C4-2B (cell line): ENCODE data around the gene PRMT3.

Source experiments
- H3K27ac ChIP-seq: fragments of 450-650 bp; 2 replicates; pipeline ENCODE4 v1.5.1; 2017
- ZFX ChIP-seq: fragments of 450-650 bp; IDR thresholded peaks from 2 replicates; pipeline ENCODE4 v1.6.1; 2017
- TF ChIP-seq, protein P1 (sequence below): fragments of 450-650 bp; conservative IDR thresholded peaks from 2 replicates; pipeline ENCODE4 v1.5.1; 2017; ENCODE audit warnings: mild to moderate bottlenecking

PRMT3 gene

DNA sequence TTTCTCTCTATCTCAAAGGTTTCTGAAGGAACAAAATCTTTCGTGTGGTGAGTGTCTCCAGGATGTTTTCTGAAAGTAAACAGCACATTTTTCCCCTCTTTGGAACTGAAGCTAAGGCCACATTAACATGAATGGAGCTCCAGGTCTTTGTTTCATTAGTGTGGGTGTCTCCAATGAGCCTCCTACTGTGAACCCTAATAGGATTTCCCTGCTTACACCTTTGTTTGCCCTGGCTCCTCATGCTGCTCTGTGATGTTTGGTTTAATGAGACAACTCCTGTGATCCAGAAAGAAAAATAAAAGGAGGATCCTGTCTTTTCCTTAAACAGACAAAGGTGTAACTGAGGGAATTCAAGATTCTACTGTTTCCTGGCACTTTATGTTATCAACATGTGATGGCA, 135.0 kb downstream of the PRMT3 start:
- no peak overlapping the region for H3K27ac ChIP-seq
- TF ChIP-seq ZFX = no peak
- TF ChIP-seq, protein P1, sequence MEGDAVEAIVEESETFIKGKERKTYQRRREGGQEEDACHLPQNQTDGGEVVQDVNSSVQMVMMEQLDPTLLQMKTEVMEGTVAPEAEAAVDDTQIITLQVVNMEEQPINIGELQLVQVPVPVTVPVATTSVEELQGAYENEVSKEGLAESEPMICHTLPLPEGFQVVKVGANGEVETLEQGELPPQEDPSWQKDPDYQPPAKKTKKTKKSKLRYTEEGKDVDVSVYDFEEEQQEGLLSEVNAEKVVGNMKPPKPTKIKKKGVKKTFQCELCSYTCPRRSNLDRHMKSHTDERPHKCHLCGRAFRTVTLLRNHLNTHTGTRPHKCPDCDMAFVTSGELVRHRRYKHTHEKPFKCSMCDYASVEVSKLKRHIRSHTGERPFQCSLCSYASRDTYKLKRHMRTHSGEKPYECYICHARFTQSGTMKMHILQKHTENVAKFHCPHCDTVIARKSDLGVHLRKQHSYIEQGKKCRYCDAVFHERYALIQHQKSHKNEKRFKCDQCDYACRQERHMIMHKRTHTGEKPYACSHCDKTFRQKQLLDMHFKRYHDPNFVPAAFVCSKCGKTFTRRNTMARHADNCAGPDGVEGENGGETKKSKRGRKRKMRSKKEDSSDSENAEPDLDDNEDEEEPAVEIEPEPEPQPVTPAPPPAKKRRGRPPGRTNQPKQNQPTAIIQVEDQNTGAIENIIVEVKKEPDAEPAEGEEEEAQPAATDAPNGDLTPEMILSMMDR = no peak

DNA sequence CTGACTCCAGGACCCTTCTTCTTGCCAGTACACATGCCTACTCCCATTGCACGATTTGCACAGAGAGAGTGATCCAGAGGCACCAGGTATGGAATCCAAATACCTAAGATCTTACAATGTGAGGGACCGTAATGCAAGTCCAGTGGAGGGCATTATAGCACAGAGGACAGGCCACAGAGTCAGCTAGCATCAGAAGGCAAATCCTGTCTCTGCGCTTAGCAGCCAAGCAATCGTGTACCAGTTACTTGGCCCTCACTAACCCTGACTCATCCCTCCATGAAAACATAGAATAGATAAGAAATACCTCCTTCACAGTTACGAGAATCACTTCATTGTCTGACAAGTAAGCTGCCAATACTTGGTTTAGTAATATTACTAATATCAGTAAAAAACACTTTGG, 142.2 kb downstream of the PRMT3 start:
- no peak for TF ChIP-seq ZFX
- TF ChIP-seq, protein P1 = no peak
- H3K27ac ChIP-seq = no peak overlapping the region

DNA sequence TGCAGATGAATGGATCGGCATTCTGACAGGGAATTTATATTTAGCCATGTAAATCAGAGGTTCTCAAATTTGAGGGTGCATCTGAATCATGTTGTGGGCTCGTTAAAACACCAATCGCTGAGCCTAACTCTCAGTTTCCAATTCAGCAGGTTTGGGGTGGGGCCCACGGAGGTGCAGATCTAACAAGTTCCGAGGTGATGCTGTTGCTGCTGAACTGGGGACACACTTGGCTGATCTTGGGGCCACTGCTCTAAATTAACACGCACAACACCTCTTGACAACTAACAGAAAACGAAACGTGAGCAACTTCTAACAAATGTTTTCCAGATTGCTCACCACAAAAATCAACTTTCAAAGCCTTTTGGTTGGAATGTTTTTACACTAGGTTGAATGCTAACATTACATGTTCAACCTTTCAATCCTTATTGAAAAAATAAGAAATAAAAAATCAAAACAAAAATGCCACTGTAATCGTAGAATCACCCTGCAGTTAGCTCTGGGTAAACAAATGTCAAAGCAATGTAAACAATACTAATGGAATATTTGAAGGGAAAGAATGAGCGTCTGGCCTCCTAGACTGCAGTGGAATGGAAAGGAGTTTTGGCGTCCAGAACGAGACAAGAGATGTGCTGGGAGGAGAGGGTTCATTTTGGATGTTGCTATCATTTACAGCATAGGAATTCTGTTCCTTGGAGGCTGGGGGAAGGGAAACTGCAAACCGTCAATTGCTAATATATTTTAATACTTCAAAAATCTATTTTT, 143.6 kb downstream of the PRMT3 start:
- no peak for TF ChIP-seq ZFX
- TF ChIP-seq, protein P1 = no peak
- H3K27ac ChIP-seq = no peak overlapping the region

DNA sequence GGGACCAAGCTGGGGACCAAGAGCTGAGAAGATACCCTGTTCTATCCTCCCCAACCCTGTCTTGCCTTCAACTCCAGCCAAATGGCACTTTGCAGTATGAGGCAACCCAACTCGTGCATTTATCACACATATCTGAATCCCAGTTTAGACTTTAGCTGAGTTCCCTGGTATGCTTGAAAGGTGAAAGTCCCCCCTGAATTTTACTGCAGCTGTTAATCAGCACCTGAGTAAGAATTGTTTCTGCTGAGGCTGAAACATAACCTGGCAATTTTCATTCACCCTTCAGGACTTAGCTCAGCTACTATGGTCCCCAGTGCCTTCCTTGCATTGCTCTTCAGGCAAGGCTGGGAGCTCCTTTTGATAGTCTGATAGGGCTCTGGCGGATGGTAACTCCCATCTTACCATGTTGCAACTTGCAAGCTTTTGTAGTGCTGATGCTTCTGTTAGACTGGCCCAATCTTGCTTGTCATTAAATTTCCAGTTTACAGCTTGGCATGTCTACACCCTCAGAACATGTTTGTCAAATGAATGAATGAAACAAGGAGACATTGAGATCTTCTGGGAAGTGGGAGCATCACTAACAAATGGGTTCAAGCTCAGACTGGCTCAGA, 147.9 kb downstream of the PRMT3 start:
- no peak overlapping the region for H3K27ac ChIP-seq
- TF ChIP-seq, protein P1 = no peak

DNA sequence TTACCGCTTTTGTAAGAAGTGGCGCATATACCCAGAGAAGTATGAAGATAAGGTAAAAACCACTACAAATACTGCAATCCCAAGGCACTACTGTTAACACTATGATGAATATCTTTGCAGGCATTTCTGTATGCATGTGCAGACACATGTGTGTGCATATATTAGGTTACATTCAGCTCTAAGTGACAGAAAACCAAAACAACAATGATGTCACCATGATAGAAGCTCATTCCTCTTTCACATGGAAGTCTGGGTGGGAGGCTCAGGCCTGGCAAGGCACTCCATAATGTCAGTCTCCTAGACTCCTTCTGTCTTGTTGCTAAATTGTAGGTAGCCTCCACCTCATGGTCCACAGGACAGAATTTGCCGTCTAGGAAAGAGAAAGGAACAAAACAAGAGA, 148.8 kb downstream of the PRMT3 start:
- no peak for TF ChIP-seq ZFX
- TF ChIP-seq, protein P1 = no peak
- no peak overlapping the region for H3K27ac ChIP-seq

DNA sequence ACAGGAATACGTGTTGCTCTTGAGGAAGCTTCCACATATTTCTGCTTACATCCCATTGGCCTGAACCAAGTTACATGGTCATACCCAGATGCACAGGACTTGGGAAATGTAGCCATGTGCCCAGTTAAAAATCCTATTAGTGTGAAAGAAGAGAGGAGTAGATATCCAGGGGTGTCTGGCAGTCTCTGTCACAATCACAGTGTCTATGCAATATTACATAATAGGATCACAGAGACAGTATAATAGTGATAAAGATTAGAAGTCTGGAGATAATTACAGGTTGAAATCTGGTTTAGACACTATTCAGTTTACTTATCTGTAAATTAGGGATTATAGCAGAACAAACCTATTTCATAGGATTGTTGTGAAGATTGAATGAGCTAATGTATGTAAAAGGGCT, 149.3 kb downstream of the PRMT3 start:
- TF ChIP-seq, protein P1 = no peak
- no peak for TF ChIP-seq ZFX
- no peak overlapping the region for H3K27ac ChIP-seq

DNA sequence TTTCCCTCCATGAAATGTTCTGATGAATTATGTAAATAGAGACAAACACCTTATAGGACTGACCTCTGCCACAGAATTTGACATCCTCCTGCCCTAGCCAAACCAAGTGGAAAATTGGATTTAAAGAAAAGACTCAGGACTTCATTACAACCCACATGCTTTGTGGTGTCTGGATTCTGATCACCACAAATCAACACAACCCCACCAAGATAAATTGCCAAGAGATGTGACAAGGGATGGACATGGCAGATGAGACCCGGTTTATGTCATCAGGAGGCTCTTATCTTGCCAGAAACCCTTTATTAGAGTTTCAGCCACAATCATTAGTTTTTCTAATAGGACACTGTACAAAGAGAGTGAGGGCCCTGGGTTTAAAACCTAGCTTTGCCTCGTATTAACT, 154.0 kb downstream of the PRMT3 start:
- H3K27ac ChIP-seq = no peak overlapping the region
- no peak for TF ChIP-seq ZFX
- TF ChIP-seq, protein P1 = no peak
